ENCODE measurements around the gene RASGRP1.

DNA sequence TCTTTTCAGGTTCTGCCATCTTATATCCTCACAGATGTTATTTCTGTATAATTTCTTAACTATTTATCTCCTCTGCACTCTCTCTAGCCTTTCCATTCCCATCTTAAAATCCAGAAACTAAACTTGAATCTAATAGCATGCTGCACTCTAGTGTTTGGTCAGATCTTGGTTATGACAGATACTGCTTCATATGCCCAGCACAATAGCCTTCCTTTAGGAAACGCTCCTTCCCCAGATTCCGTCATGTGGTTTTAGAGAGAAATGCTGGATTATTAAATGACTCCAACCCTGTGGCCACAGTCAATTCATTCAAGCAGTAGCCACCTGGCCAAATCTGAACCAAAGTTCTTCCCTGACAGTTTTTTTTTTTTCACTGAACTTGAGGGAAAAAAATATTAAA, 19.4 kb downstream of the RASGRP1 start:
- TF ChIP-seq, protein P1, sequence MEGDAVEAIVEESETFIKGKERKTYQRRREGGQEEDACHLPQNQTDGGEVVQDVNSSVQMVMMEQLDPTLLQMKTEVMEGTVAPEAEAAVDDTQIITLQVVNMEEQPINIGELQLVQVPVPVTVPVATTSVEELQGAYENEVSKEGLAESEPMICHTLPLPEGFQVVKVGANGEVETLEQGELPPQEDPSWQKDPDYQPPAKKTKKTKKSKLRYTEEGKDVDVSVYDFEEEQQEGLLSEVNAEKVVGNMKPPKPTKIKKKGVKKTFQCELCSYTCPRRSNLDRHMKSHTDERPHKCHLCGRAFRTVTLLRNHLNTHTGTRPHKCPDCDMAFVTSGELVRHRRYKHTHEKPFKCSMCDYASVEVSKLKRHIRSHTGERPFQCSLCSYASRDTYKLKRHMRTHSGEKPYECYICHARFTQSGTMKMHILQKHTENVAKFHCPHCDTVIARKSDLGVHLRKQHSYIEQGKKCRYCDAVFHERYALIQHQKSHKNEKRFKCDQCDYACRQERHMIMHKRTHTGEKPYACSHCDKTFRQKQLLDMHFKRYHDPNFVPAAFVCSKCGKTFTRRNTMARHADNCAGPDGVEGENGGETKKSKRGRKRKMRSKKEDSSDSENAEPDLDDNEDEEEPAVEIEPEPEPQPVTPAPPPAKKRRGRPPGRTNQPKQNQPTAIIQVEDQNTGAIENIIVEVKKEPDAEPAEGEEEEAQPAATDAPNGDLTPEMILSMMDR (IDR thresholded peaks at IDR 0.05): no peak
- TF ChIP-seq POLR2A (IDR thresholded peaks at IDR 0.05): no peak
